Endothelial cell of umbilical vein (primary cell): ENCODE results near the gene ZNF507. TPM values are rescaled to one million over a fixed set of nuclear protein-coding genes. Genes with fewer than 3 reads are reported as not detected.

Experiments used
- BruUV-seq: library from RNA; stranded (reverse); fragments of 400-500 nt; replicated peaks from 2 replicates; lab custom pipeline; 2021; lab: Mats Ljungman, UMichigan
- CTCF ChIA-PET: fragments of 300-600, 350-600 bp; sonication (Branson Sonifier 250); formaldehyde crosslinking; loops from one replicate; lab custom pipeline; 2021; ENCODE audit warnings: antibody characterized with exemption, inconsistent platforms; lab: Charles Lee
- POLR2A ChIA-PET: fragments of 300-600, 350-600 bp; sonication (Branson Sonifier 250); formaldehyde crosslinking; loops from one replicate; lab custom pipeline; 2021; ENCODE audit warnings: antibody characterized with exemption, inconsistent platforms; lab: Charles Lee
- DNase-seq: peaks from one replicate; pipeline ENCODE4 v3.0.0-alpha.2; 2011; ENCODE audit warnings: low read depth, low spot score
- FAIRE-seq: peaks from 2 replicates; lab custom pipeline; 2011; peaks lifted over from hg19 to GRCh38; lab: Jason Lieb, UNC
- H2AFZ ChIP-seq: 2 replicates; pipeline ENCODE4 v1.6.0; 2012; ENCODE audit warnings: low read depth, low read length, control low read depth, inconsistent platforms
- H3K27ac ChIP-seq: 2 replicates; pipeline ENCODE4 v1.5.1; 2011; ENCODE audit warnings: low read depth, mild to moderate bottlenecking, control low read depth, low read length, moderate library complexity; ENCODE audit not compliant: insufficient read depth
- H3K27me3 ChIP-seq, 2 experiments: 2 replicates each; pipeline versions ENCODE4 v1.6.0 to v1.6.1; 2011; ENCODE audit warnings: low read length in 2 of 2, mixed read lengths in 1 of 2; ENCODE audit not compliant: control insufficient read depth in 2 of 2, insufficient read depth in 2 of 2
- H3K36me3 ChIP-seq, 2 experiments: 2 replicates in 1 of 2; 3 replicates in 1 of 2; pipeline ENCODE4 v1.5.1; 2011; ENCODE audit warnings: low read length in 2 of 2, mild to moderate bottlenecking in 1 of 2, moderate library complexity in 1 of 2; ENCODE audit not compliant: control insufficient read depth in 2 of 2, insufficient read depth in 2 of 2; ENCODE audit errors: extremely low read depth in 1 of 2
- H3K4me1 ChIP-seq: 3 replicates; pipeline ENCODE4 v1.5.1; 2011; ENCODE audit warnings: mild to moderate bottlenecking, low read length; ENCODE audit not compliant: control insufficient read depth, insufficient read depth; ENCODE audit errors: extremely low read depth
- H3K4me2 ChIP-seq: 2 replicates; pipeline ENCODE4 v1.6.1; 2011; ENCODE audit warnings: low read length, control low read depth, mixed read lengths; ENCODE audit not compliant: insufficient read depth
- H3K4me3 ChIP-seq, 3 experiments: fragments of 200-600 bp in 1 of 3; sonication (generic), shearing (Covaris generic) in 1 of 3; replicated peaks in 1 of 3; 2 replicates each; pipeline ENCODE4 v1.5.1; 2011 to 2016; ENCODE audit warnings: control low read depth in 3 of 3, low read length in 3 of 3, mild to moderate bottlenecking in 2 of 3, inconsistent platforms in 1 of 3, low read depth in 1 of 3, moderate library complexity in 1 of 3; ENCODE audit not compliant: insufficient read depth in 1 of 3
- H3K79me2 ChIP-seq: 2 replicates; pipeline ENCODE4 v1.6.0; 2012; ENCODE audit warnings: low read length, inconsistent platforms; ENCODE audit not compliant: control insufficient read depth, insufficient read depth
- H3K9ac ChIP-seq: replicated peaks from 2 replicates; pipeline ENCODE3; 2011; ENCODE audit warnings: low read length, control low read depth; ENCODE audit not compliant: insufficient read depth; ENCODE audit errors: extremely low read depth
- H3K9me1 ChIP-seq: replicated peaks from 3 replicates; pipeline ENCODE4 v1.6.0; 2011; ENCODE audit warnings: mild to moderate bottlenecking, low read length; ENCODE audit not compliant: control insufficient read depth, insufficient read depth; ENCODE audit errors: extremely low read depth
- H3K9me3 ChIP-seq: replicated peaks from 2 replicates; pipeline ENCODE4 v1.5.1; 2012; ENCODE audit warnings: low read length, inconsistent platforms; ENCODE audit not compliant: control insufficient read depth, insufficient read depth
- H4K20me1 ChIP-seq: replicated peaks from 2 replicates; pipeline ENCODE3; 2011; ENCODE audit warnings: mild to moderate bottlenecking, low read length; ENCODE audit not compliant: control insufficient read depth, insufficient read depth; ENCODE audit errors: extremely low read depth
- EZH2 ChIP-seq: IDR thresholded peaks from 2 replicates; pipeline ENCODE4 v1.6.1; 2012; ENCODE audit warnings: borderline replicate concordance, low read depth, mild to moderate bottlenecking, moderate library complexity, low read length, inconsistent platforms; ENCODE audit not compliant: severe bottlenecking
- FOS ChIP-seq: IDR thresholded peaks from 2 replicates; pipeline ENCODE4 v1.6.1; 2011; ENCODE audit warnings: mild to moderate bottlenecking, low read length, moderate library complexity, borderline replicate concordance; ENCODE audit not compliant: insufficient read depth
- GATA2 ChIP-seq: IDR thresholded peaks from 2 replicates; pipeline ENCODE4 v1.7.0; 2011; ENCODE audit warnings: low read depth, mild to moderate bottlenecking, moderate library complexity, mixed read lengths, low read length; ENCODE audit not compliant: insufficient read length, insufficient read depth
- POLR2A ChIP-seq: IDR thresholded peaks from 2 replicates; pipeline ENCODE4 v1.6.1; 2012; ENCODE audit warnings: low read depth, mild to moderate bottlenecking, control low read depth, low read length
- POLR2AphosphoS5 ChIP-seq: IDR thresholded peaks from 2 replicates; pipeline ENCODE4 v1.6.1; 2012; ENCODE audit warnings: low read depth, mild to moderate bottlenecking, control low read depth, low read length, moderate library complexity; ENCODE audit not compliant: insufficient read depth
- dilution Hi-C: fragments of 300-500 bp; cut with MboI; formaldehyde crosslinking; loops from one replicate; pipeline ENCODE4 v1.15.0; 2019; ENCODE audit warnings: low sequenced_read_pairs; ENCODE audit not compliant: extremely low pct_ligation_motif_present
- intact Hi-C: fragments of 100-400 bp; cut with micrococcal nuclease; formaldehyde crosslinking; loops from one replicate; pipeline ENCODE4 v1.10.0; 2022
- polyA plus RNA-seq, 4 experiments: library from polyadenylated mRNA; depleted of rRNA in 3 of 4; stranded (reverse) in 3 of 4; unstranded in 1 of 4; fragments of >200 nt; gene quantifications; 2 replicates each; pipeline versions ENCODE4 v1.2.1 to v1.2.3, GENCODE V29; 2011 to 2012; ENCODE audit warnings: missing spikeins in 1 of 4
- total RNA-seq: library from RNA; stranded (reverse); gene quantifications from 2 replicates; pipeline ENCODE4 v1.2.3, GENCODE V29; 2021
- TF ChIP-seq, protein P1 (sequence below), 2 donors: IDR thresholded peaks; 1 replicate in 1 of 2; 2 replicates in 1 of 2; pipeline ENCODE4 v1.5.1; 2011; ENCODE audit warnings: low read length in 2 of 2, mild to moderate bottlenecking in 2 of 2, moderate library complexity in 2 of 2, control low read depth in 1 of 2, inconsistent platforms in 1 of 2, low read depth in 1 of 2; ENCODE audit not compliant: insufficient read depth in 1 of 2; ENCODE audit errors: extremely low read depth in 1 of 2

The ZNF507 gene
- total and polyA plus RNA-seq, 2 donors (not counting 3 experiments of a cell fraction or from before 2014, with no cell fraction given), result 6.8 to 23.0 TPM

DNA sequence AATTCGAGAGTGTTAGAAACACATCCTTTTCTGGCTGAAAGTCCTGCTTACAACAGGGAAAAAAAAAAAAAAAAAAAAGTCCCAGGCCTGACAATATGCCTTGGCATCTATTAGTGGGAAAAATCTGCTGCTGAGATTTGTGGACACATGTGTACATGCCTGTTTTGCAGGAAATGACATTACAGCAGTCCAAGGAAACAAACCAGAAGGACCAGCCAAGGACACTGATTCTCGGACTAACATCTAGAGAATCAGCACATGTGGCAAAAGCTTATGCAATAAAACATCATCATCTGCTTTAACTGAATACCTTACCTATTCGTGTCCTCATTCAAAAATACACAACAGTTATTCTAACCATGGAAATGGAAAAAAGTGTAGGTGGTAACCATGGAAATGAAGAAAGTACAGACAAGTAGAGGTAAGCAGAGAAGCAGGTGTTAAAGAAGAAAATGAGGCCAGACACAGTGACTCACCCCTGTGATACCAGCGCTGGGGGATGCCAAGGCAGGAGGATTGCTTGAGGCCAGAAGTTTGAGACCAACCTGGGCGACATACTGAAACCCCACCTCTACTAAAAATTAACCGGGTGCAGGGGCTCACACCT, 50.7 kb downstream of the ZNF507 start:
- H3K4me3 ChIP-seq, result no peak overlapping the region
- H3K27ac ChIP-seq, result no peak overlapping the region
- H3K27me3 ChIP-seq, result no peaks in the 10 kb centered on the region
- dilution Hi-C loops, result no loop called here
- no peaks in the 10 kb centered on the region for H3K4me1 ChIP-seq
- ChIA-PET CTCF (no interaction called here), POLR2A (no interaction called here)
- TF ChIP-seq, protein P1, sequence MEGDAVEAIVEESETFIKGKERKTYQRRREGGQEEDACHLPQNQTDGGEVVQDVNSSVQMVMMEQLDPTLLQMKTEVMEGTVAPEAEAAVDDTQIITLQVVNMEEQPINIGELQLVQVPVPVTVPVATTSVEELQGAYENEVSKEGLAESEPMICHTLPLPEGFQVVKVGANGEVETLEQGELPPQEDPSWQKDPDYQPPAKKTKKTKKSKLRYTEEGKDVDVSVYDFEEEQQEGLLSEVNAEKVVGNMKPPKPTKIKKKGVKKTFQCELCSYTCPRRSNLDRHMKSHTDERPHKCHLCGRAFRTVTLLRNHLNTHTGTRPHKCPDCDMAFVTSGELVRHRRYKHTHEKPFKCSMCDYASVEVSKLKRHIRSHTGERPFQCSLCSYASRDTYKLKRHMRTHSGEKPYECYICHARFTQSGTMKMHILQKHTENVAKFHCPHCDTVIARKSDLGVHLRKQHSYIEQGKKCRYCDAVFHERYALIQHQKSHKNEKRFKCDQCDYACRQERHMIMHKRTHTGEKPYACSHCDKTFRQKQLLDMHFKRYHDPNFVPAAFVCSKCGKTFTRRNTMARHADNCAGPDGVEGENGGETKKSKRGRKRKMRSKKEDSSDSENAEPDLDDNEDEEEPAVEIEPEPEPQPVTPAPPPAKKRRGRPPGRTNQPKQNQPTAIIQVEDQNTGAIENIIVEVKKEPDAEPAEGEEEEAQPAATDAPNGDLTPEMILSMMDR (IDR thresholded peaks at IDR 0.05; ENCODE audit: extremely low read depth in 1 of 2, insufficient read depth in 1 of 2, low read depth in 1 of 2, low read length in 2 of 2), result no peak
- TF ChIP-seq GATA2 (no peak), POLR2AphosphoS5 (no peak), POLR2A (no peak), EZH2 (no peak)
- no TSS peak for BruUV-seq
- H3K79me2 ChIP-seq, result no peaks in the 10 kb centered on the region
- H3K36me3 ChIP-seq, result no peaks in the 10 kb centered on the region
- no peak overlapping the region for H3K9ac ChIP-seq
- H3K9me1 ChIP-seq, result no peaks in the 10 kb centered on the region
- H2AFZ ChIP-seq, result no peak overlapping the region
- DNase-seq (no peak), FAIRE-seq (no peak)
- no peak overlapping the region for H3K4me2 ChIP-seq
- intact Hi-C loops, result no loop called here
- H3K9me3 ChIP-seq, result no peaks in the 10 kb centered on the region
- no peaks in the 10 kb centered on the region for H4K20me1 ChIP-seq

GRCh38 chr19:32397671-32398101, 52.3 kb downstream of the ZNF507 start:
- Histone ChIP-seq H3K79me2 (no peaks in the 10 kb centered on the region), H3K9ac (no peak overlapping the region), H3K27ac (no peak overlapping the region), H4K20me1 (no peaks in the 10 kb centered on the region), H3K9me1 (no peaks in the 10 kb centered on the region), H3K4me2 (no peak overlapping the region), H3K4me1 (no peaks in the 10 kb centered on the region), H3K36me3 (no peaks in the 10 kb centered on the region), H3K27me3 (no peaks in the 10 kb centered on the region), H2AFZ (peak overlapping the region; percentile 16), H3K9me3 (no peaks in the 10 kb centered on the region), H3K4me3 (no peak overlapping the region)
- TF ChIP-seq POLR2AphosphoS5, result no peak
- peak; percentile 11 for TF ChIP-seq FOS
- DNase-seq (no peak), FAIRE-seq (no peak)
- intact Hi-C loops, result no loop called here
- dilution Hi-C loops, result no loop called here
- no TSS peak for BruUV-seq
- CTCF ChIA-PET, result no interaction called here
- POLR2A ChIA-PET, result no interaction called here
